Hematopoietic multipotent progenitor cell treated with erythropoietin and hydrocortisone succinate and interleukin-3 and kit ligand, for 4 days (in vitro differentiated cells): Measurements from ENCODE around the gene GZMM.
A peak's percentile ranks its signal among the peaks of the same experiment; 100 is the strongest.

Experiments
- DNase-seq: peaks from one replicate; pipeline ENCODE4 v3.0.0-alpha.2; 2015

GZMM gene

GRCh38 chr19:535017-535835 lies 8.6 kb upstream of the GZMM start:
- no peak for DNase-seq

GRCh38 chr19:536031-536880 lies 7.6 kb upstream of the GZMM start:
- DNase-seq = no peak

GRCh38 chr19:536881-537404 lies 6.9 kb upstream of the GZMM start:
- no peak for DNase-seq

- no peak for DNase-seq
These were observed 5.0 kb upstream of the GZMM start for GRCh38 chr19:538641-539428.

GRCh38 chr19:539429-540030 lies 4.3 kb upstream of the GZMM start:
- no peak for DNase-seq

- no peak for DNase-seq
These were observed 2.8 kb upstream of the GZMM start for GRCh38 chr19:540867-541637.

GRCh38 chr19:541699-542098 lies 2.2 kb upstream of the GZMM start:
- no peak for DNase-seq

- DNase-seq = no peak
These were observed 1.5 kb upstream of the GZMM start for GRCh38 chr19:542173-542866.

- DNase-seq = no peak
These were observed 3.3 kb downstream of the GZMM start for GRCh38 chr19:547117-547516.

- no peak for DNase-seq
These were observed 4.2 kb downstream of the GZMM start for GRCh38 chr19:547836-548720.

- no peak for DNase-seq
These were observed 5.3 kb downstream of the GZMM start for GRCh38 chr19:548886-549830.

- DNase-seq = no peak
These were observed 11.0 kb downstream of the GZMM start for GRCh38 chr19:554817-555216.

GRCh38 chr19:555474-555808 lies 11.6 kb downstream of the GZMM start:
- no peak for DNase-seq

- no peak for DNase-seq
These were observed 12.9 kb downstream of the GZMM start for GRCh38 chr19:556611-557382.

- no peak for DNase-seq
These were observed 15.1 kb downstream of the GZMM start for GRCh38 chr19:558770-559439.

GRCh38 chr19:560121-560520 lies 16.3 kb downstream of the GZMM start:
- no peak for DNase-seq

GRCh38 chr19:566403-566802 lies 22.6 kb downstream of the GZMM start:
- peak; percentile 75 for DNase-seq

GRCh38 chr19:566844-567243 lies 23.0 kb downstream of the GZMM start:
- DNase-seq = no peak
